Body of pancreas (tissue), 4 donors: Measurements from ENCODE around the gene AMN1.

Experiments used
- CTCF ChIP-seq, 7 experiments: fragments of 450-650 bp in 4 of 7; fragments of 200-600 bp in 3 of 7; sonication (generic) in 3 of 7; IDR thresholded peaks; one replicate each; pipeline ENCODE4 v1.5.1; 2016 to 2019; ENCODE audit warnings: antibody characterized with exemption in 7 of 7
- POLR2A ChIP-seq, 3 donors: fragments of 450-650 bp; IDR thresholded peaks; one replicate each; pipeline ENCODE4 v1.6.1; 2016; ENCODE audit warnings: antibody characterized with exemption in 3 of 3, mild to moderate bottlenecking in 2 of 3

GRCh38 chr12:31626270-31626995, 102.4 kb downstream of the AMN1 start:
- no peak for TF ChIP-seq CTCF (IDR thresholded peaks at IDR 0.05)
- TF ChIP-seq POLR2A (IDR thresholded peaks at IDR 0.05), result no peak
